GM06990 (cell line): ENCODE data around the gene VHLL.

ENCODE experiments used
- DNase-seq: peaks from one replicate; pipeline ENCODE4 v3.0.0-alpha.2; 2011; ENCODE audit not compliant: insufficient read length; ENCODE audit errors: extremely low read depth
- H3K27me3 ChIP-seq: replicated peaks from 2 replicates; pipeline ENCODE4 v1.6.0; 2011; ENCODE audit warnings: low read length; ENCODE audit not compliant: control insufficient read depth, insufficient read depth
- H3K36me3 ChIP-seq: 2 replicates; pipeline ENCODE4 v1.5.1; 2011; ENCODE audit warnings: low read length; ENCODE audit not compliant: control insufficient read depth, insufficient read depth
- H3K4me3 ChIP-seq: replicated peaks from 2 replicates; pipeline ENCODE4 v1.5.1; 2011; ENCODE audit warnings: low read depth, mild to moderate bottlenecking, control low read depth, low read length
- TF ChIP-seq, protein P1 (sequence below): IDR thresholded peaks from 2 replicates; pipeline ENCODE4 v1.5.1; 2011; ENCODE audit warnings: low read length, control low read depth, mild to moderate bottlenecking, inconsistent platforms; ENCODE audit not compliant: insufficient read depth, poor library complexity, severe bottlenecking

Gene VHLL

GRCh38 chr1:156276532-156276931 is 22.6 kb downstream of the VHLL start:
- H3K4me3 ChIP-seq = no peak overlapping the region
- no peak for DNase-seq
- TF ChIP-seq, protein P1, sequence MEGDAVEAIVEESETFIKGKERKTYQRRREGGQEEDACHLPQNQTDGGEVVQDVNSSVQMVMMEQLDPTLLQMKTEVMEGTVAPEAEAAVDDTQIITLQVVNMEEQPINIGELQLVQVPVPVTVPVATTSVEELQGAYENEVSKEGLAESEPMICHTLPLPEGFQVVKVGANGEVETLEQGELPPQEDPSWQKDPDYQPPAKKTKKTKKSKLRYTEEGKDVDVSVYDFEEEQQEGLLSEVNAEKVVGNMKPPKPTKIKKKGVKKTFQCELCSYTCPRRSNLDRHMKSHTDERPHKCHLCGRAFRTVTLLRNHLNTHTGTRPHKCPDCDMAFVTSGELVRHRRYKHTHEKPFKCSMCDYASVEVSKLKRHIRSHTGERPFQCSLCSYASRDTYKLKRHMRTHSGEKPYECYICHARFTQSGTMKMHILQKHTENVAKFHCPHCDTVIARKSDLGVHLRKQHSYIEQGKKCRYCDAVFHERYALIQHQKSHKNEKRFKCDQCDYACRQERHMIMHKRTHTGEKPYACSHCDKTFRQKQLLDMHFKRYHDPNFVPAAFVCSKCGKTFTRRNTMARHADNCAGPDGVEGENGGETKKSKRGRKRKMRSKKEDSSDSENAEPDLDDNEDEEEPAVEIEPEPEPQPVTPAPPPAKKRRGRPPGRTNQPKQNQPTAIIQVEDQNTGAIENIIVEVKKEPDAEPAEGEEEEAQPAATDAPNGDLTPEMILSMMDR = no peak
- no peaks in the 10 kb centered on the region for H3K27me3 ChIP-seq
- peaks cover 30% of the 10 kb centered on the region for H3K36me3 ChIP-seq

DNA sequence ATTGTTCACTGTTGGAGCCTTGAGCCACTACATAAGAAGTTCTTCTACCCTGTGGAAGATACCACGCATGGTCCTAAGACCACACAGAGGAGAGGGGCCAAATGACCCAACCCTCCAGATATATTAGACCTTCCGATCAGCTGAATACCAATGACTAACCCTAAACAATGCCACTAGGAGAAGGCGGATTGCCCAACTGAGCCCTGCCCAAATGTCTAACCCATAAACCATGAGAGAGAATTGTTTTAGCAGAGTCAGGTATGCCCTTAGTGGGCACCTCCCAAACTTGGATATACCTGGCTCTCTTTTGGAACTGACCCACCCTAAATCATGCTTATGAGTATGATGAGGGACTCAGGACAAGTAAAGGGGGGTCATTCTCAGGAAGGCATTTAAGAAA is 28.8 kb downstream of the VHLL start:
- Histone ChIP-seq H3K4me3 (no peak overlapping the region), H3K27me3 (no peaks in the 10 kb centered on the region), H3K36me3 (peaks cover 41% of the 10 kb centered on the region)
- DNase-seq = no peak
- TF ChIP-seq, protein P1 = no peak

DNA sequence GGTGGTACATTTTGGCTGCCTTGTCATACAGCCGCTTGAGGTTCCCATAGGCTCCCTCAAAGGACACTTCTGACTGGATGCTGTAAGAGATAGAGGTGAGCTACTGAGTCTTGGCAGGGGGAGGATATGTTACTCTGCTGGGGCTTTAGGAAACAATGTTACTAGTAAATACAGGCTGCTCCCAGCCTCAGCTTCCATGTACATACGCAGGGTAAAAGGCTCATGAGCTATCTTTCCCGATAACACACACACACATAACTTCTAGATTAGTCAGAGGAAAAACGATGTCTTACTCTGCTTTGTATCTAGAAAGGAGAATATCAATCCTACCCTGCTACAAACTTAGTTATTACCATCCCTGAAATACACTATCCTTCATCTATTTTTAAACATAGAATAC is 30.8 kb downstream of the VHLL start:
- no peak for DNase-seq
- no peaks in the 10 kb centered on the region for H3K27me3 ChIP-seq
- TF ChIP-seq, protein P1 = no peak
- peaks cover 43% of the 10 kb centered on the region for H3K36me3 ChIP-seq
- H3K4me3 ChIP-seq = no peak overlapping the region

GRCh38 chr1:156266051-156266450 is 33.1 kb downstream of the VHLL start:
- TF ChIP-seq, protein P1 = no peak
- no peak overlapping the region for H3K4me3 ChIP-seq
- peaks cover 45% of the 10 kb centered on the region for H3K36me3 ChIP-seq
- no peaks in the 10 kb centered on the region for H3K27me3 ChIP-seq
- DNase-seq = no peak

DNA sequence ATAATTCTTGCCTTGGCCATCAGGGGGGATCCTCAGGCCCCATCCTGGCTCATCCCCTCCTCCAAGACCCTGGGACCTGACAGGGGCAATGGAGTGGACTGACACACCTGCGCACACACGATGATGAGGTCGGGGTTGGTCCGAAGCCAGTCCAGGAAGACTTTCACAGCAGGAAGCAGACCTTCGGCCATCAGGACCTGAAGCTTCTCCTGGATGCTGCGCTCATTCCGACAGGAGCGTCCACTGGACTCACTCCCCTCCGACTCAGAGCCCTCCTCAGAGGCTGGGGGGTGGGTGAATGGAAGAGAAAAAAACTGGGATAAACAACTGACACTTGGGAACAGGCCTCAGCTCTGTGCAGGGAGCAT is 35.8 kb downstream of the VHLL start:
- Histone ChIP-seq H3K27me3 (no peaks in the 10 kb centered on the region), H3K4me3 (no peak overlapping the region), H3K36me3 (peaks cover 61% of the 10 kb centered on the region)
- DNase-seq = no peak
- TF ChIP-seq, protein P1 = no peak
